ENCODE data around the gene ARHGEF12.

Gene ARHGEF12

DNA sequence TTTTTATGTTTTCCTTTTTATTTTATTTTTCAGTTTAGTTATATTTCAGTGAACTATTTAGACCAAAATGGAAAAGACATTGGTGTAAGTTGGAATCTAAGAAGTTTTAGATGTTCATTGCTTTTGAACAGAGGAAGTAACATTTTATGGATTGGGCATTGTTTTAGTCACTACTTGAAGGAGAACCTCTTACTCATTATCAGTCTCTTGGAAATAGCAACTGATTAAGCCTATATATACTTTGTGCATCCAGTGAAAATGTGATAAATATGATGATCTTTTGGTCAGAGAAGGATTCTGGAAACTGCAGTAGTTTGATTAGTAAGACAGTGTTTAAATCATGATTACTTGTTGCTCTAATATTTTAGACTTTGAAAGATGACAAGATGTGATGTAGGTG, 14.4 kb downstream of the ARHGEF12 start:
- H3K4me3 ChIP-seq (ENCODE audit: low read length): no peak overlapping the region
- TF ChIP-seq, protein P1, sequence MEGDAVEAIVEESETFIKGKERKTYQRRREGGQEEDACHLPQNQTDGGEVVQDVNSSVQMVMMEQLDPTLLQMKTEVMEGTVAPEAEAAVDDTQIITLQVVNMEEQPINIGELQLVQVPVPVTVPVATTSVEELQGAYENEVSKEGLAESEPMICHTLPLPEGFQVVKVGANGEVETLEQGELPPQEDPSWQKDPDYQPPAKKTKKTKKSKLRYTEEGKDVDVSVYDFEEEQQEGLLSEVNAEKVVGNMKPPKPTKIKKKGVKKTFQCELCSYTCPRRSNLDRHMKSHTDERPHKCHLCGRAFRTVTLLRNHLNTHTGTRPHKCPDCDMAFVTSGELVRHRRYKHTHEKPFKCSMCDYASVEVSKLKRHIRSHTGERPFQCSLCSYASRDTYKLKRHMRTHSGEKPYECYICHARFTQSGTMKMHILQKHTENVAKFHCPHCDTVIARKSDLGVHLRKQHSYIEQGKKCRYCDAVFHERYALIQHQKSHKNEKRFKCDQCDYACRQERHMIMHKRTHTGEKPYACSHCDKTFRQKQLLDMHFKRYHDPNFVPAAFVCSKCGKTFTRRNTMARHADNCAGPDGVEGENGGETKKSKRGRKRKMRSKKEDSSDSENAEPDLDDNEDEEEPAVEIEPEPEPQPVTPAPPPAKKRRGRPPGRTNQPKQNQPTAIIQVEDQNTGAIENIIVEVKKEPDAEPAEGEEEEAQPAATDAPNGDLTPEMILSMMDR (IDR thresholded peaks at IDR 0.05; ENCODE audit: insufficient read depth, low read depth, low read length, missing control alignments): no peak
- DNase-seq (ENCODE audit: low read depth): no peak

DNA sequence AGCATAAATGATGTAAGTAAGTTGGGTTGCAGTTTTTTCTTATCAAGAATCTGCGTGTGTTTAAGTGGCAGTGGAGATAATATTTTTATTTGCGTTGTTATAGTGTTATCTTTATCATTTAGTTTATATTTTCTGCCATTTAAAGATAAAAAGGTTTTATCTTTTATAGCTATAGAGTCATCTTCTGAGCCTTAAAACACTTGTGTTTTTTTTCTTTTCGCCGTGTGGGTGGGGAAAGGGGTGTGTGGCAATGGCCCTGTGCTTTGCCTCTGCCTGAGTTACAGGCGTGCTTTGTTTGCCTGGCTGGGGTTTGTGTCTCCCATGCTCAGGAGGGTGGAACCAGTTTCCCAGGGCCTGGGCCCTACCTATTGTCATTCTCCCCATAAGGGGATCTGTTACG, 16.2 kb downstream of the ARHGEF12 start:
- TF ChIP-seq, protein P1 (IDR thresholded peaks at IDR 0.05; ENCODE audit: insufficient read depth, low read depth, low read length, missing control alignments): no peak
- DNase-seq (ENCODE audit: low read depth): no peak
- no peak overlapping the region for H3K4me3 ChIP-seq (ENCODE audit: low read length)

DNA sequence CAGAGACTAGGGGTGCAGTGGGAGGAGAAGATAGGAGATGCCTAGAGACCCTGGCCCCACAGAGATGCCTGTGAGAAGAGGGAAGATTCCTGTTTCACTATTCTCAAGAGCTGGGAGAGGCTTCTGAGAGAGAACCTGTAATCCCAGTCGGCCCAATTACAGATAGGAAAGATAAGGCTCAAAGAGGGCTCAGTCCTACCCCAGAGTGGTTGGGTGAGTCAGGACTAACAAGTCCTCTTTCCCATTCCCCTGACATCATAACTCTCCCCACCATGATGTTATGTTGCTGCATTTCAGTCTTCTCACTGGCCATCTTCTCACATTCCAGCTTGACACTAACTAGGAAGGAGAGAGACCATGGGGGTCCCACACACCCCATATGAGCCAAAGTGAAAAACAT, 17.9 kb downstream of the ARHGEF12 start:
- TF ChIP-seq, protein P1 (IDR thresholded peaks at IDR 0.05; ENCODE audit: insufficient read depth, low read depth, low read length, missing control alignments): no peak
- no peak overlapping the region for H3K4me3 ChIP-seq (ENCODE audit: low read length)
- no peak for DNase-seq (ENCODE audit: low read depth)

DNA sequence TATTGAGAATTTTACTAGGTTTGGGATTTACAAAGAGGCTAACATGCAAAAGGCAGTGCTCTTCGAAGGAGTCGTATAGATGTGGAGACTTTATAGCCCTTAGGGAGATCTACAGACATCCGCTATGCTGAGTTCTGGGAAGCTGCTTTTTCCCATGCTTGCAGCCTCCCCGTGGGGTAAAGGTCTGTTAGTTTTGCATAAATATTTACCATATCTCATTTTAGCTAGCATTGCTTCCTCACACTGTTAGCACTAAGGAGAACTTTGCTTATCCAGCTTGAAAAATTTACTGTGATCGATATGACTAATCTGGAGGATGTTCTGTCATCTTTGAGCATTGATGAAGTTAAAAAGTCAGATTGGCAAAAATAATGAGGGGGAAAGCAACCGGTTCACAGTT, 18.6 kb downstream of the ARHGEF12 start:
- TF ChIP-seq, protein P1 (IDR thresholded peaks at IDR 0.05; ENCODE audit: insufficient read depth, low read depth, low read length, missing control alignments): no peak
- DNase-seq (ENCODE audit: low read depth): no peak
- no peak overlapping the region for H3K4me3 ChIP-seq (ENCODE audit: low read length)

DNA sequence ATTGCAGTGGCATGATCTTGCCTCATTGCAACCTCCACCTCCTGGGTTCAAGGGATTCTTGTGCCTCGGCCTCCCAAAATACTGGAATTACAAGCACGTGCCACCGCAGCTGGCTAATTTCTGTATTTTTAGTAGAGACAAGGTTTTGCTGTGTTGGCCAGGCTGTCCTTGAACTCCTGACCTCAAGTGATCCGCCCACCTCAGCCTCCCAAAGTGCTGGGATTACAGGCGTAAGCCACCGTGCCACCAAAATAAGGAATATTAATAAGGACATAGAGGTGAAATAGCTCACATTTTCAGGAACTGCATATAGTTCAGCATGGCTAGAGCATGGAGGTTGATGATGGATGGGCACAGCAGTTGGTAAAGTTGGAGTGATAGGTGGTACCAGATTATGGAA, 21.4 kb downstream of the ARHGEF12 start:
- DNase-seq (ENCODE audit: low read depth): no peak
- TF ChIP-seq, protein P1 (IDR thresholded peaks at IDR 0.05; ENCODE audit: insufficient read depth, low read depth, low read length, missing control alignments): no peak
- no peak overlapping the region for H3K4me3 ChIP-seq (ENCODE audit: low read length)

DNA sequence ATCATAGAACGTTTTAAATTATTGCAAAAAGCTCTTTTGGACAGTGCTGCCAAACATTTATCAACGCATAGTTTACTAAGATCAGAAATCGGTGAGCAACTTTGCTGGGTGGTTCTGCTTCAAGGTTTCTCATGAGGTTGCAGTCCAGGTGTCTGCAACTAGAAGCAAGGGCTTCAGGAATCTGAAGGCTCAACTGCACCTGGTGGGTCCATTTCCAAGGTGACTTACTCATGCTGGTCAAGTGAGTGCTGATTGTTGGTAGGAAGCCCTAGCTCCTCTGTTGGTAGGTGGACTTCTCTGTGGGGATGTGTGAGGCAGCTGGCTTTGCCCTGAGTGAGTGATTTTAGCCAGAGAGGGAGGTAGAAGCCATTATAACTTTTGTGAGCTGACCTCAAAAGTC, 22.5 kb downstream of the ARHGEF12 start:
- H3K4me3 ChIP-seq (ENCODE audit: low read length): no peak overlapping the region
- DNase-seq (ENCODE audit: low read depth): no peak
- TF ChIP-seq, protein P1 (IDR thresholded peaks at IDR 0.05; ENCODE audit: insufficient read depth, low read depth, low read length, missing control alignments): no peak

DNA sequence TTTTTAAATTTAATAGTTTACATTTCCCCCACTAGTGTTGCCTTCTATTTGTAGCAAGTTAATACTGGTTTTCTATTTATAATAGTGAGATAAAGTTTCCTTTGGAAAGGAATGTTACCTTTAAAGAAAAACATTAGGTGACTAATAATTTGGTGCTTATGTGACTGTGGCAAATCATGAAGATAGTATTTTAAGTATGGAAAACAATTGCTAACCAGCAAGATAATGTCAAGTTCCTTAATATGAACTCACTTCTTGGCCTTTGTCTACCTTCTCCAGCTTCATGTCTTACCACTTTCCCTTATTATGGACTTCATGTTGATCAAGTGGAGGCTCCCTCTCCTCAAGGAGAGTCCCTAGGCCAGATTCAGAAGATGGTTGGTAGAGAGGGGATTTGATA, 27.2 kb downstream of the ARHGEF12 start:
- H3K4me3 ChIP-seq (ENCODE audit: low read length): no peak overlapping the region
- TF ChIP-seq, protein P1 (IDR thresholded peaks at IDR 0.05; ENCODE audit: insufficient read depth, low read depth, low read length, missing control alignments): no peak
- DNase-seq (ENCODE audit: low read depth): no peak
